ENCODE data around the gene RNGTT. TPM values are rescaled to one million over a fixed set of nuclear protein-coding genes. Genes with fewer than 3 reads are reported as not detected.

RNGTT gene
- total and polyA plus RNA-seq, 10 of the 15 experiments (the other 5 are each of a cell fraction or from before 2014, with no cell fraction given): 7.7 to 30.4 (median 22.2) TPM

DNA sequence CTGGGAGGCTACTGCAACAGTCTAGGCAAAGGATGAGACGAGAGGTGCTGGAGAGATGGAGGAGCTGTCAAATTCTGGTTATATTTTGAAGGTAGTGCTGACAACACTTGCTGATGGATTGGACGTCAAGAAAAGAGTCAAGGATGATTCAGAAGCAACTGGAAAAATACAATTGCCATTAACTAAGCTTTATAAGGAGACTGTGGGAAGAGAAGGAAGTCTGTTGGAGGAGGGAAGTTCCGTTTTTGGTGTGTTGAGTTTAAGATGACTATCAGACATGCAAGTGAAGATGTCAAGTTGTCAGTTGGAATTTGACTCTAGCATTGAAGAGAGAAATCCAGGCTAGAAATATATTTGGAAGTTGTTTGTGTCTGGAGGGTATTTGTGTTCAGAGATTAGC lies 358.1 kb downstream of the RNGTT start (continued):
- TF ChIP-seq EZH2 (IDR thresholded peaks at IDR 0.05; ENCODE audit: borderline replicate concordance, control insufficient read depth, low read depth, low read length) (no peak), CBX3 (IDR thresholded peaks at IDR 0.05; ENCODE audit: borderline replicate concordance, low read depth) (no peak), ESRRA (IDR thresholded peaks at IDR 0.05; ENCODE audit: low read length) (no peak), RB1 (IDR thresholded peaks at IDR 0.05; ENCODE audit: borderline replicate concordance) (no peak), BHLHE40 (IDR thresholded peaks at IDR 0.05; ENCODE audit: borderline replicate concordance in 1 of 2, low read depth in 2 of 2, low read length in 1 of 2) (no peak)
- TF ChIP-seq, protein P1, sequence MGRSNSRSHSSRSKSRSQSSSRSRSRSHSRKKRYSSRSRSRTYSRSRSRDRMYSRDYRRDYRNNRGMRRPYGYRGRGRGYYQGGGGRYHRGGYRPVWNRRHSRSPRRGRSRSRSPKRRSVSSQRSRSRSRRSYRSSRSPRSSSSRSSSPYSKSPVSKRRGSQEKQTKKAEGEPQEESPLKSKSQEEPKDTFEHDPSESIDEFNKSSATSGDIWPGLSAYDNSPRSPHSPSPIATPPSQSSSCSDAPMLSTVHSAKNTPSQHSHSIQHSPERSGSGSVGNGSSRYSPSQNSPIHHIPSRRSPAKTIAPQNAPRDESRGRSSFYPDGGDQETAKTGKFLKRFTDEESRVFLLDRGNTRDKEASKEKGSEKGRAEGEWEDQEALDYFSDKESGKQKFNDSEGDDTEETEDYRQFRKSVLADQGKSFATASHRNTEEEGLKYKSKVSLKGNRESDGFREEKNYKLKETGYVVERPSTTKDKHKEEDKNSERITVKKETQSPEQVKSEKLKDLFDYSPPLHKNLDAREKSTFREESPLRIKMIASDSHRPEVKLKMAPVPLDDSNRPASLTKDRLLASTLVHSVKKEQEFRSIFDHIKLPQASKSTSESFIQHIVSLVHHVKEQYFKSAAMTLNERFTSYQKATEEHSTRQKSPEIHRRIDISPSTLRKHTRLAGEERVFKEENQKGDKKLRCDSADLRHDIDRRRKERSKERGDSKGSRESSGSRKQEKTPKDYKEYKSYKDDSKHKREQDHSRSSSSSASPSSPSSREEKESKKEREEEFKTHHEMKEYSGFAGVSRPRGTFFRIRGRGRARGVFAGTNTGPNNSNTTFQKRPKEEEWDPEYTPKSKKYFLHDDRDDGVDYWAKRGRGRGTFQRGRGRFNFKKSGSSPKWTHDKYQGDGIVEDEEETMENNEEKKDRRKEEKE (IDR thresholded peaks at IDR 0.05): no peak
- TF ChIP-seq, protein P2, sequence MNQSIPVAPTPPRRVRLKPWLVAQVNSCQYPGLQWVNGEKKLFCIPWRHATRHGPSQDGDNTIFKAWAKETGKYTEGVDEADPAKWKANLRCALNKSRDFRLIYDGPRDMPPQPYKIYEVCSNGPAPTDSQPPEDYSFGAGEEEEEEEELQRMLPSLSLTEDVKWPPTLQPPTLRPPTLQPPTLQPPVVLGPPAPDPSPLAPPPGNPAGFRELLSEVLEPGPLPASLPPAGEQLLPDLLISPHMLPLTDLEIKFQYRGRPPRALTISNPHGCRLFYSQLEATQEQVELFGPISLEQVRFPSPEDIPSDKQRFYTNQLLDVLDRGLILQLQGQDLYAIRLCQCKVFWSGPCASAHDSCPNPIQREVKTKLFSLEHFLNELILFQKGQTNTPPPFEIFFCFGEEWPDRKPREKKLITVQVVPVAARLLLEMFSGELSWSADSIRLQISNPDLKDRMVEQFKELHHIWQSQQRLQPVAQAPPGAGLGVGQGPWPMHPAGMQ (IDR thresholded peaks at IDR 0.05; ENCODE audit: borderline replicate concordance): no peak

DNA sequence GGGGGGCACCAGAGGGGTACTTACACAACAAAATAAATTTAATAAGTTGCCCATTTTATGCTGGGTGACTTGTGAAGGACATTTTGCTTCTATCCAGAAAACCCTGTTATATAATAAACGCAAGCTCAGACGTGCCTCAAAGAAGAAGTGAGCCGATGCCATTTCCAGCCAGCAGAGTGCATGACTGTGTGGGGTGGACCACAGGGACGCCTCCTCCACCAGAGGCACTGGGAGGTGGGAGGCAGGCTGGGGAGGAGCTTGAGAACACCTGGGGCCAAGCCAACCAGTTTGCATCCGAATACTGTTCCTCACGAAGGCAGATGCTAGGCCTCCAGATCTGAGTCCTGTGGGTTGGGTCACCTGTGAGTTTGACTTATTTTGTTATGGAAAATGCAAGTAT lies 363.8 kb downstream of the RNGTT start:
- H3K79me2 ChIP-seq (ENCODE audit: control insufficient read depth, insufficient read depth, low read length): no peaks in the 10 kb centered on the region
- H4K20me1 ChIP-seq (ENCODE audit: control insufficient read depth, insufficient read depth): no peaks in the 10 kb centered on the region
- no peaks in the 10 kb centered on the region for H3K27me3 ChIP-seq (replicated peaks in 1 of 2; ENCODE audit: control insufficient read depth in 2 of 2, insufficient read depth in 2 of 2, low read length in 1 of 2)
- ChIA-PET CTCF (interaction anchor here (1.3 to 2.0 kb wide), 2 partner anchors 9 to 13 kb away, joined by 3 to 8 read pairs; no protein-coding TSS in a partner anchor), RAD21 (ENCODE audit: unreplicated experiment) (interaction anchor here (0.8 to 1.1 kb wide), 2 partner anchors 161 to 270 kb away, joined by 3 read pairs; no protein-coding TSS in a partner anchor), SMC1A (ENCODE audit: uncharacterized antibody, unreplicated experiment) (interaction anchor here (0.8 to 1.5 kb wide), 4 partner anchors 9 to 176 kb away, joined by 3 to 6 read pairs (median 4); no protein-coding TSS in a partner anchor), POLR2A (interaction anchor here (0.6 kb wide), 1 partner anchor 301 kb away, joined by 4 read pairs; no protein-coding TSS in a partner anchor)
- no peak overlapping the region for H3K27ac ChIP-seq (ENCODE audit: control insufficient read depth, insufficient read depth)
- H3K4me1 ChIP-seq (ENCODE audit: control insufficient read depth, insufficient read depth, low read length): no peaks in the 10 kb centered on the region
- DNase-seq (ENCODE audit: low read depth, low spot score) (no peak), ATAC-seq (no peak), FAIRE-seq (no peak)
- BruUV-seq (replicated peaks): no TSS peak
- no peak overlapping the region for H3K9ac ChIP-seq (ENCODE audit: control insufficient read depth, insufficient read depth, low read length)
- TF ChIP-seq, protein P3, sequence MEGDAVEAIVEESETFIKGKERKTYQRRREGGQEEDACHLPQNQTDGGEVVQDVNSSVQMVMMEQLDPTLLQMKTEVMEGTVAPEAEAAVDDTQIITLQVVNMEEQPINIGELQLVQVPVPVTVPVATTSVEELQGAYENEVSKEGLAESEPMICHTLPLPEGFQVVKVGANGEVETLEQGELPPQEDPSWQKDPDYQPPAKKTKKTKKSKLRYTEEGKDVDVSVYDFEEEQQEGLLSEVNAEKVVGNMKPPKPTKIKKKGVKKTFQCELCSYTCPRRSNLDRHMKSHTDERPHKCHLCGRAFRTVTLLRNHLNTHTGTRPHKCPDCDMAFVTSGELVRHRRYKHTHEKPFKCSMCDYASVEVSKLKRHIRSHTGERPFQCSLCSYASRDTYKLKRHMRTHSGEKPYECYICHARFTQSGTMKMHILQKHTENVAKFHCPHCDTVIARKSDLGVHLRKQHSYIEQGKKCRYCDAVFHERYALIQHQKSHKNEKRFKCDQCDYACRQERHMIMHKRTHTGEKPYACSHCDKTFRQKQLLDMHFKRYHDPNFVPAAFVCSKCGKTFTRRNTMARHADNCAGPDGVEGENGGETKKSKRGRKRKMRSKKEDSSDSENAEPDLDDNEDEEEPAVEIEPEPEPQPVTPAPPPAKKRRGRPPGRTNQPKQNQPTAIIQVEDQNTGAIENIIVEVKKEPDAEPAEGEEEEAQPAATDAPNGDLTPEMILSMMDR (IDR thresholded peaks at IDR 0.05 in 2 of 3, conservative IDR thresholded peaks at IDR 0.05 in 1 of 3; ENCODE audit: control insufficient read depth in 2 of 3, extremely low read depth in 1 of 3, insufficient read depth in 1 of 3, low read depth in 3 of 3, low read length in 3 of 3): peak in 1 of 3 experiments; percentile 21; a peak in 1 of 6 replicates
- TF ChIP-seq HDGF (IDR thresholded peaks at IDR 0.05): no peak
- peak; percentile 68 for TF ChIP-seq RAD21 (IDR thresholded peaks at IDR 0.05; ENCODE audit: insufficient read depth, low read depth, low read length)
- peak; percentile 18; the same call in 1 of the 2 replicates for TF ChIP-seq RUNX3 (IDR thresholded peaks at IDR 0.05; ENCODE audit: low read length)
- WGBS (ENCODE audit: insufficient coverage, insufficient replicate concordance, low lambda C conversion rate, missing lambda C conversion rate): 79% methylated on average over 6 of the region's 6 CpGs
- in situ Hi-C loops (cut with MboI) (no loop called here), intact Hi-C loops (cut with micrococcal nuclease; ENCODE audit: unreplicated experiment) (no loop called here)
- no peaks in the 10 kb centered on the region; the same call in 2 of the 3 replicates for H3K9me3 ChIP-seq (replicated peaks; ENCODE audit: control insufficient read depth, insufficient read depth, low read length)
- H3K36me3 ChIP-seq (ENCODE audit: control insufficient read depth in 2 of 2, insufficient read depth in 2 of 2, low read length in 1 of 2): no peaks in the 10 kb centered on the region
- H3K4me2 ChIP-seq (ENCODE audit: control insufficient read depth, insufficient read depth): no peak overlapping the region
- no peak overlapping the region for H2AFZ ChIP-seq (ENCODE audit: control insufficient read depth, low read depth, low read length)
- no peak overlapping the region for H3K4me3 ChIP-seq
